GM18861 (cell line): ENCODE measurements around the gene SLITRK2.

Source experiments
- ATAC-seq: cut with Tn5 transposase; IDR thresholded peaks from one replicate; pipeline ENCODE4 v1.9.1; 2021; ENCODE audit not compliant: unreplicated experiment

SLITRK2 gene, protein sequence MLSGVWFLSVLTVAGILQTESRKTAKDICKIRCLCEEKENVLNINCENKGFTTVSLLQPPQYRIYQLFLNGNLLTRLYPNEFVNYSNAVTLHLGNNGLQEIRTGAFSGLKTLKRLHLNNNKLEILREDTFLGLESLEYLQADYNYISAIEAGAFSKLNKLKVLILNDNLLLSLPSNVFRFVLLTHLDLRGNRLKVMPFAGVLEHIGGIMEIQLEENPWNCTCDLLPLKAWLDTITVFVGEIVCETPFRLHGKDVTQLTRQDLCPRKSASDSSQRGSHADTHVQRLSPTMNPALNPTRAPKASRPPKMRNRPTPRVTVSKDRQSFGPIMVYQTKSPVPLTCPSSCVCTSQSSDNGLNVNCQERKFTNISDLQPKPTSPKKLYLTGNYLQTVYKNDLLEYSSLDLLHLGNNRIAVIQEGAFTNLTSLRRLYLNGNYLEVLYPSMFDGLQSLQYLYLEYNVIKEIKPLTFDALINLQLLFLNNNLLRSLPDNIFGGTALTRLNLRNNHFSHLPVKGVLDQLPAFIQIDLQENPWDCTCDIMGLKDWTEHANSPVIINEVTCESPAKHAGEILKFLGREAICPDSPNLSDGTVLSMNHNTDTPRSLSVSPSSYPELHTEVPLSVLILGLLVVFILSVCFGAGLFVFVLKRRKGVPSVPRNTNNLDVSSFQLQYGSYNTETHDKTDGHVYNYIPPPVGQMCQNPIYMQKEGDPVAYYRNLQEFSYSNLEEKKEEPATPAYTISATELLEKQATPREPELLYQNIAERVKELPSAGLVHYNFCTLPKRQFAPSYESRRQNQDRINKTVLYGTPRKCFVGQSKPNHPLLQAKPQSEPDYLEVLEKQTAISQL

DNA sequence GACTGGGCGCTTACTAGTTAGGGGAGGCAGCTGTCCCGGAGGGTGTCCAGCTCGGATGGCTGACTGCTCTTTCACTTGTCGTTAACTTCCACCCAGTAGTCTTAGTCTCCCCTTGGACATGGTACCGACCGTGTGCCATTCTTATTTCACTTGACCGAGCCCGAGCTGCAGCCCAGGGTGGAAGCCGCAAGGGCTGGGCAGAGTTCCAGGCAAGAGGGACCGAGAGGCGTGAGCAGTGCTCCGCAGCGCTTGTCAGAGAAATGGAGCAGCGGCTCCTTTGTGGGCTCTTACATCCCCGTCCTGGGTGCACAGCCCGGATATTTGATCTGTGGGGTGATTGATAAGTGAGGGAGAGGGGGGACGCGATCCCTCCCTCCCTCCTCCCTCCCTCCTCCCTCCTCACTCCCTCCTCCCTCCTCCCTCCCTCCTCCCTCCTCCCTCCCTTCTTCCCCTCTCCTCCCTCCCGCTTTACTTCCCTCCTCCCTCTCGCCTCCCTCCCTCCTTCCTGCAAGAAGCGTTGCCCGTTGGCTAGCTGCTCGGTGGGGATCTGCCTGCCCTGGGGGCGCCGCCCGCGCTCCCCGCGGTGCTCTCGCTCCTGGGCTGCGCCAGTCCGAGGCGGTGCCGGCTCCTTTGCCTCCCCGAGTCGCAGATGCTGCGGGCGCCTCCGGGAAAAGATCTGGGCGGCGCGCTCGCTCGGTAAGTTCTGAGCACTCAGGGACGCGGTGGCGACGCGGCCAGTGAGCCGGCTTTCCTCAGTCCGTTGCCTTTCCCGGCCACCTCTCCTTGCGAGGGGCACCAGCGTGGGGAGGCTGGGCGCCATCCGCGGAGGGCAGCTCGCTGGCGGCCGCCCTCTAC lies at the start of gene SLITRK2:
Gene SLITRK2, plus strand, starts transcription at position 499 of the 855 bp plus-strand sequence. CDS start 4,597 bp downstream, outside the sequence.
- ATAC-seq = no peak

DNA sequence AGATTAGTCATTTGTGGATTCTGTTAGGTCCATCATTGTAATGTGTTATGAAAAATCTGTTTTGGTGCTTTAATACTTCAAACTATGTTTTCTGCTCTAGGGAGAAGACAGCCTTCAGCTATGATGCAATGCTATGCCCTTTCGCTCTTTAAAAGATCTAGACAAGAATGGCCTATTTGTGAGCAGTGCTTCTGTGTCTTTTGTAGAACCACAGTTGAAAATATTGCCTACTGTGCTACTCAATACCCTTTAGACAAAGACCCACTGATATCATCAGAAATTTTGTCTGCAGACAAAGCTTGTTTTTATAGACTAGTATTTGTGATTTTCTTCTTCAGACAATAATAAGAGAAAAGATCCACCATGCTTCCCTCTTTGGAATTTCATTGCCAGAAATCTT lies 44.6 kb upstream of the SLITRK2 start:
- no peak for ATAC-seq

DNA sequence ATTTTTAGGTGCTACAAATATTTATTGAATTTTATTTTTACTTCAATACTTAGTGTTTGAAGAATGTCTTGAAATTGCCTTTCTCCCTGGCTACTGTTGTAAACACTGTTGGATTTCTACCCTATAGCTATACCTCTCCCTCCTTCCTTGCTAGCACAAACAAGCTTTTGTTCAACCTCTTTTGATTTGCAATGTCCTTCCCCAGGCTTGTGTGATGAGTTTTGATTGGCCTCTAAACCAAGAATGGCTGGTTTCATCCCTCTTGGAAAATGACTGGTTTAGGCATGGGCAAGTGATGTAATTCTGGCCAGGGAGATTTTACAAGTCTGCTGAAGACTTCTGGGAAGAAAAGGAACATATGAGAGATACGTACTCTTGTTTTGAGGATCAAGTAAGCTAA lies 25.3 kb upstream of the SLITRK2 start:
- no peak for ATAC-seq

DNA sequence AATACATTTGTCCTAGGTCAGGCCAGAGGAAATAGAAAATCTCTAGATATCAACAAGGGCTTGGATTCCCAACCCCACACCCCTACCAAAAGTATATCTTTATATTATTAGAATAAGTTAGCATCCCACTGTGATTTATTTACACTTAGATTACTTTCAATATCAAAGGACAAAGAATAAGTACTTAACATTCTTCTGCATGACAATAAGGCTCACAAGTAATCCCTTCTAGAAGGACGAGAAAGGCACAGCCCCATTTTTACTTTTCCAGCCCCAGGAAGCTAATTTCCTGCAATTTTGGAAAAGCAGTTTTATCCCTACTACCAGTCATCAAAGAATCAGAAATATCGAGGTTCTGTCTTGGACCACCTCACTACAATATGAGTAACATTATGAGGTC lies 14.1 kb upstream of the SLITRK2 start:
- no peak for ATAC-seq

DNA sequence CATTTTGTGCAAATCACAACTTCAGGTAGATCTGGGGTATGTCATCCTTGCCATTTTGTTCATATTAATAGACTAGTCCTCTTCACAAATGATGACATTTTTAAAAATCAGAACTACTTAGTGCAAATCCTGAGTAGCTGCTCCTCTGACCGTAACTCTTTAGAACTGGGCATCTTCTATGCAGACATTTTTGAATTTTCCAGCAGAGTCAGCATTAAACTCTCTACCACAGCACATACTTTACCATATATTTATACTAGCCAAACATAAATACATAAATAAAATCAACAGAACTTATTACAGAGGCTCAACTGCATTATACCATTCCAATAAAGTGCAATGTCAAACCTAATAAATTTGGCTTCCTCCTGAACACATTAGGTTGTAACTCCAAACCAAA lies 4.5 kb upstream of the SLITRK2 start:
- ATAC-seq = no peak

DNA sequence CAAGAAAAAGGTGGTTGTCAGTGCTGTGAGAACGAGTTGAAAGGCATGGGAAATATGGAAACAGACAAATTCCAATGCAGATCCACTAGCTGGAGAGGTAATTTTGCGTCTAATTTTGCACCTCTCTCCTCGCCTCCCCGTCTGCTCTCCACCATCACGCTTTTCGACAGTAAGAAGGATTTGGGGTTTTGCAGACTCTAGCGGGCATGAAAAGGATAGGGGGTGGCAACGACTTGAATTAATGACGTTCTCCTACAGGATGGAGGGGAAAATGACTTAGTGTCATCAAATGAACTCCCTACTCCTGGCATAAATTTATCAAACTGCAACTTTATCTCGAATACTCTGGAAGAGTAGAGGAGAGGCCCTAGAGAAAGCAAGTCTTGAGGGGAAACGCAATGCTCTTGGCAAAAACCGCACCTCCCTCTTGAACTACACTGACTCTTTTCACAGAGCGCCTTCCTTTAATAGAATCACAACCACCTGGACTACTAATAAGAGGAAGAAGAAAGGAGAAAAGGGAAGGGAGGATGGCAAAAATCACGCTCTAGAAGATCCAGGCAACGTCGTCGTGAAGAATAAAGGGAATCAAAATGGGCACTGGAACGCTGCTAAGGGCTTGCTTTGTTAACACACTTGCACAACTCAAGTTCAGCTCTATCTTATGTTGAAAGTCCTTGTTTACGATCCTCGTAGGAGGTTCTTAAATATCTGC lies 871 bp upstream of the SLITRK2 start:
- no peak for ATAC-seq

DNA sequence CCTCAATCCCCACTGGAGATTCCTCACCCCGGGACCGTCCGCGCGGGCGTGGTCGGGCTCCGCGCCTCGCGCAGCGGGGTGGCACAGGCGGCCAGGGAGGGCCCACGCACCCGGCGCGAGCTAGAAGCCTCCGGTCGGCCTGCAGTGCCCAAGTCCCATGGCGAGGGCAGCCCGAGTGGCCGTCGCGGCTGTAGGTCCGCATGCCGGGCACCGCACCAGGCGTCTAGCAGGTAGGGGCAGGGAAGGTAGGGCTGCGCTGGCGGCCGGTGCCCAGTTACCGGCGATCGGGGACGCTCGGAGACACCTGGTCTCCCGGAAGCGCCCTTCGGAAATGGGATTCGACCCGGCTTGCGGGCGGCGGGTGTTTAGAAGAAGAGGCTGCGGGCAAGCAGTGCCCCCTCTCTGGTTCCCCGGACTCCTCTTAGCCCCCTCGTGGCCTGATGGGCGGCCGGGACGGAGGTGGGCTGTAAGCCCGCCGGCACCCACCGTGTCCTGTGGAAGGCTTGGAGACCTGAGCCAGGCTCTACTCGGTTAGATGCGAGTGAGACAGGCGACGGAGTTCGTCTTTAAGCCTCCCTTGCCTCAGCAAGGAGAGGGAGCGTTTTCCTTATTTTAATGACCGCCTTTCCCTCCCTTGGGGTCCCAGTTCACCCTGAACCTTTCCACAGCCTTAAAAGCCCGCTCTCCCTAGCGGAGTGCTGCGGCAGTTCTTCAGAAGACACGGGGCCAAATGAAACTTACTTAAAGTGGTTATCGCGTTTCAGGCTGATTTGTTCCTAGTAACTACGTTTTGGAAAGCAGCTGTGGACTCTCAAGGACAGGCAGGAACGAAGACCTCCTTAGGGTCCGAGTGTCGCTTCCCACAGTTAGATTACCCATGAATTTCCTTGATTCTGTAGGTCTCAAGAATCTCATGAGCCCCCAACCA lies 821 bp downstream of the SLITRK2 start:
- no peak for ATAC-seq

DNA sequence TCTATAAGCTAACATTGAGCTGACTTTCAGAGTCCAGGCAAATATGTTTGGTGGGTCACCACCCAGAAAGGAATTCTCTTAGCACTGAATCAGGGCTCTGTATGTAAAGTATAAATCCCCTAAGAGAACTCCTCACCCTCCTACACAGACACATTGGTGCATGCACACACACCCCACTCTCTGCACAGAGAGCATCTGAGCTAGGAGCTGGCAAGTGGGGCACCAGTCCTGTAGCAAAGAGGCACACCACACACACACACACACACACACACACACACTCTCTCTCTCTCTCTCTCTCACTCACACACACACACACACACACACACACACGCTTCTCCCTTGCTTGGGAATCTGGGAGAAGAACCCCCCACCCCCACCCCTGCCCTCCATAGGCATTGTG lies 3.2 kb downstream of the SLITRK2 start:
- no peak for ATAC-seq

DNA sequence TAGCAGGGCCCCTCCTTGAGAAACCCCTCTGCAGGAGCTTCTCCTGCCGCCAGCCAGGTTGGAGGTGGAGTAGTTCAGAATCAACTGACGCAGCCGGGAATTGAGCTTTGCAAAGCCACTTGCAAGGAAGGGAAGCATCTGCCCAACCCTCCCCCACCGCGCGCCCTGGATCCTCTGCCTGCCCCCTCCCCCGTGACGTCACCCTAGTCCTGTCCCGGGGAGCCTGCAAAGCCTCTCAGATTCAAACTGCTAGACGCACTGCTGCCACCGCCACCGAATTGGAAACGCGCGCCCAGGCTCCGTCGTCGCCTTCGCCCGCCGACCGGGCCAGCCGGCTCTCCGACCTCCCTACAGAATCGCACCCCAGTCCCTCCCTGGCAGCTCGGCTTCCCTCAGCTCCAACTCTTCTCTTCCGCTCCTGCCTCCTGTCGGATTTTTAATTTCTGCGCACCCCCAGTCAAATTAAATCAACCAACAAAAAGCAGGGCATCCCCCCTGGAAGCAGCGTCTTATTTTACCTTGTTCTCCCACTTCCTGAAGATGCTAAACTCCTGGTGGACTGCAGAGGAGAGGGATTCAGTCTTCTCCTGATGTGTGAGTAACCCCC lies 3.8 kb downstream of the SLITRK2 start:
- ATAC-seq = no peak

DNA sequence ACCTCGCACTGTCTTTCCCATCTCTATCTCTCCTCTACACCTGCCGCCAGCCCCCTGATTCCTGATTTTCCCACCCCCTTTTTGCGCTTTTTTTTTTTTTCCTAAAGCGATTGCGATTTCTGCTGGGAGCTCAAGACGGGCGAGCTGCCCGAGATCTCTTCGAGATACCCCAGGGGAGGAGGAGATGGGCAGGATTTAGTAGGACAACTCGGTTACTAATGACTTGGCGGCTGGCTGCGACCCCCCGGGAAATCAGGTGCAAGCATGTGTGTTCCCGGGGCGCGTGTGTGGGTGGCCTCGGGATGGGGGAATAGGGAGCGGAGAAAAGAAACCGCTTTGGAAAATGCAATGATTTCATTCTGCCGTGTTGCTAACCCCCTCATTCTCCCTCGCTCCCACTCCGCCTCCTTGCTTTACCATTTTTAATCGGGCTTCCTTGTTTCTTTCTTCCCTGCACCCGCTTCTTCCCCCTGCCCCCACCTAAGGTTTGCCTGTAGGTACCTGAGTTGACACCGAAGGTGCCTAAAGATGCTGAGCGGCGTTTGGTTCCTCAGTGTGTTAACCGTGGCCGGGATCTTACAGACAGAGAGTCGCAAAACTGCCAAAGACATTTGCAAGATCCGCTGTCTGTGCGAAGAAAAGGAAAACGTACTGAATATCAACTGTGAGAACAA lies 4.4 kb downstream of the SLITRK2 start:
- ATAC-seq = no peak

DNA sequence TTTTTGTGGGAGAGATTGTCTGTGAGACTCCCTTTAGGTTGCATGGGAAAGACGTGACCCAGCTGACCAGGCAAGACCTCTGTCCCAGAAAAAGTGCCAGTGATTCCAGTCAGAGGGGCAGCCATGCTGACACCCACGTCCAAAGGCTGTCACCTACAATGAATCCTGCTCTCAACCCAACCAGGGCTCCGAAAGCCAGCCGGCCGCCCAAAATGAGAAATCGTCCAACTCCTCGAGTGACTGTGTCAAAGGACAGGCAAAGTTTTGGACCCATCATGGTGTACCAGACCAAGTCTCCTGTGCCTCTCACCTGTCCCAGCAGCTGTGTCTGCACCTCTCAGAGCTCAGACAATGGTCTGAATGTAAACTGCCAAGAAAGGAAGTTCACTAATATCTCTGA lies 5.5 kb downstream of the SLITRK2 start:
- ATAC-seq = no peak

DNA sequence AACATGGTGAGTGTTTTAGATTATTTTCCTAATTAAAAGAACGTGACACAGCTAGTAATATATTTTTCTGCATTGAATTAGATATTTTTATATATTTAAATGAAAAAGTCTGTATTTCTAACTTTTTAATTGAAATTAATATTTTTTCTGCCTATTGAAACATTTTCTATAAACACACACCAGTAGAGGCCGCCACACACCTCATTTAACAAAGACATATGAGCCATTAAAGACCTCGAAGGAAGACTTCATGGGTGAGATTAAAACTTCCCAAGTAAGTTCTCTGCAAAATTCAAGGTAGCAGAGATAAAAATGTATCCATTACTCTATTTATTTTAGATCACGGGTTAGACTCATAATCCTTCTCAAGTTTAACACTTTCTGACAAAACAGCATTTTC lies 8.3 kb downstream of the SLITRK2 start:
- ATAC-seq = no peak

DNA sequence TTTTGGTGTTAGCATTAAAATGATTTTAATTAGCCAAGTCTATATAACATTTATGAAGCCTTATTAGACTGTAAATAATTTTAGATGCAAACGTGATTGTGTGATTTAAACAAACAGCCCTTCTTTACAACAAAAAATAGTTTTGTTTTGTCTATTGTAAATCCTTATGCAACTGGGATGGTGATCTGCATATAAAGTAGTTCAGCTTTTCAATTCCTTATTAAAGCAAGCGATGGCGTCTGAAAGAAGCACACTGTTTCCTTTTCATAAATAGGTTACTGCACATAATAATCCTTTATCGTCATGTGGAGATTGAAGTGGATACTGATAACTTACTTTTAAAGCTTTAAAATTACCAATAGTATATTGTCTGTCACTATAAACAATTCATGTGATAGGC lies 8.8 kb downstream of the SLITRK2 start:
- ATAC-seq = no peak

DNA sequence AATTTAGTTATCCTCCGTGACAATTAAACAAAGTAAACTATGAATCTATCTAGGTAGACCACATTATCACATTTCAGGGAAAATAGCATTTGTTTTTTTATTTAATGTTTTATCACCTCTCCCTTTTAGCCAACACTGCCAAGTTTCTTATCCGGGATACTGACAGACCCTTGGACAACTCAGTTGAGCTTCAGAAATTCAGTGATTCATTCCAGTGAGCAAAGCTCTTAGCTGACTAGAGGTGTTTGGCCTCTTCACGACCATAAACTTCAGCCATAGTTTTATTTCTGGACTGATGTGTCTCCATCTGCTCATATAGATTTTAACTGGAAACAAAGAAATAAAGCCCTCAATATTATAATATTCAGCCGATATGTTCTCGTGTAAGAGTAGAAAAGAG lies 15.2 kb downstream of the SLITRK2 start:
- no peak for ATAC-seq

DNA sequence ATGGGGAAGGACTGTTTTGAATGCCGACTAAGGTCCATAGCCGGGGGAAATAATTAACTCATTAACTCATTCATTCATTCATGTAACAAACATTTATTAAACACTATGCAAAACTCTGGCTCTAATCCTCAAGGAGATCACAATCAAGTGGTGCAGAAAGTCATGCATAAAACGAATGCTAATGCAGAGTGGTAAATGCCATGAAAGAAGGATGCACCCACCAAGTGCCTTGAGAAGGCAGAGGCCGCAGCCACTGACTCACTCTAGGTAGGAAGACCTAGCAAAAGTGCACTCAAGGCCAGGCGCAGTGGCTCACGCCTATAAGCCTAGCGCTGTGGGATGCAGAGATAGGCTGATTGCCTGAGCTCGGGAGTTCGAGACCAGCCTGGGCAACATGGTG lies 22.9 kb downstream of the SLITRK2 start:
- no peak for ATAC-seq

DNA sequence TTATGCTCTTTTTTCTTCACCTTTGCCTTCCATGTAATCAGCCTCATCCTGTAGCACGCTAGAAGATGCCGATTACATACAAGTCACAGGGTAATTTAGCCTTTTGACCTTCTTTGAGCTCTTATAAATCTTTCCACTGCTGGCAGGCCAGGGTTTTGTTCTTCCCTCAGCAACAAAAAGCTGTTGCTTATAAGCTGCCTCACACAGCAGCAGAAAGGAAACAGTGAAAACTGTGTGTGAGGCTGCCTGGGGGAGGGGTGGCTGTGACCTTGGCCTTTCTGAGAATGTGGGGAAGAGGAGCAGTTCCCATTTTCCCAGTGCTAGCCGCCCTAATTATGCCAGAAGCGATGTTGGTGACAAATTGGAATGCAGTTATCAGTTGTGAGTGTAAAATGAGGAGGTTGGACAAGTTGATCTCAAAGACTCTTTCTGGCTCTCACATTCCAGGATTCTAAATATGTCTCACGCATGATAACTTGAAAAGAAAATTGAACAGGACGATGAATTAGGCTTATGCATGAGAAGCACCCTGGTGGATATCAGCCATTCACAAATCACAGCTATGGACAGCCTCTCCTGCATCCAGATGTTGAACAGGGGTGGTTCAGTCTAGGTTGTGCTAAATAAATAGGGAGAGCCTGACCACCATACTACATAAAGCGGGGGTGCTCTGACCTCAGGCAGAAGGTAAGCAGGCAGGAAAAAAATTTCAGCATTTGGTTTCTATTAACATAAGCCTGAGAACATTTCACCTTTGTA lies 25.7 kb downstream of the SLITRK2 start:
- no peak for ATAC-seq

DNA sequence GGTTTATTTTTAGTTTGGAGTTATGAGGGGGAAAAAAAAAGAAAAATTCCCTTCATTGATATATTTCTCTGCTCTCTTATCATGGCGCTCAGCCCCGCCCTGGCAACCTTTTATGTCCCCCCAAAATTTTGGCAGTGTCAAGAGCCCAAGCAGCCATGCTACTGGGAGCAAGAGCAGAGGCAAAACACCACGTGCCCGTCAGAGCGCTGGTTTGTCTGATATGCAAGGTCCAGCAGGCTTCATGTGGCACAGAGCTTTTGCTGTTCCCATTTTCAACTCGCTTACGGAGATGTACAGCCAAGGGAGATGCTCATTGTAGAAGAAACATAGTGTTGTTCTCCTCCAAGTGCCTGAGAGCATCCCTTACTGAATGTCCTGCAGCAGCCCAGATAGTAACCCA lies 27.3 kb downstream of the SLITRK2 start:
- no peak for ATAC-seq

DNA sequence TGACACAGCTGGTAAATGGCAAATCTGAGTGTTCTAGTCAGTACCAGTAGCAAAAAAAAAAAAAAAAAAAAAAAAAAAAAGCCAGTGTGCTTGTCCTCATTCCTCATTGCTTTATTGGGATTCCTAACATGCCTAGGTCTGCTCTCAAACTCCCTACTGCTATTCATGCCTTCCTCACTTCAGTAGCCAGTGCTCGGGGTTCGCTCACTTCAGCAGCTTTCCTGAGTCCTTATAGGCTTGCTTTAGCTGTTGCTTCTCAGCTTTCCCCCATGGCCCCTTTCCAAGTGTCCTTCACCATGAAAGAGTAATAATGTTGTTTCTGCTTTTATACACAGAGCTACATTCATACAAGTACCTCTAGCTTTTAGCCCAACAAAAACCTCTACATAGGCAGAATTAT lies 30.8 kb downstream of the SLITRK2 start:
- no peak for ATAC-seq
